GM12872 (cell line): ENCODE measurements around the gene KAZN.

ENCODE experiments used
- CTCF ChIP-seq: IDR thresholded peaks from 3 replicates; pipeline ENCODE4 v1.5.1; 2011; ENCODE audit warnings: low read depth, mild to moderate bottlenecking, low read length, moderate library complexity; ENCODE audit not compliant: insufficient read depth

KAZN gene

GRCh38 chr1:15153184-15153841 lies 554.8 kb downstream of the KAZN start, which contains the start of gene TMEM51:
Gene TMEM51, plus strand, starts transcription at chr1:15153747. Its CDS starts 61,341 bp downstream, at chr1:15215088.
- TF ChIP-seq CTCF = no peak

DNA sequence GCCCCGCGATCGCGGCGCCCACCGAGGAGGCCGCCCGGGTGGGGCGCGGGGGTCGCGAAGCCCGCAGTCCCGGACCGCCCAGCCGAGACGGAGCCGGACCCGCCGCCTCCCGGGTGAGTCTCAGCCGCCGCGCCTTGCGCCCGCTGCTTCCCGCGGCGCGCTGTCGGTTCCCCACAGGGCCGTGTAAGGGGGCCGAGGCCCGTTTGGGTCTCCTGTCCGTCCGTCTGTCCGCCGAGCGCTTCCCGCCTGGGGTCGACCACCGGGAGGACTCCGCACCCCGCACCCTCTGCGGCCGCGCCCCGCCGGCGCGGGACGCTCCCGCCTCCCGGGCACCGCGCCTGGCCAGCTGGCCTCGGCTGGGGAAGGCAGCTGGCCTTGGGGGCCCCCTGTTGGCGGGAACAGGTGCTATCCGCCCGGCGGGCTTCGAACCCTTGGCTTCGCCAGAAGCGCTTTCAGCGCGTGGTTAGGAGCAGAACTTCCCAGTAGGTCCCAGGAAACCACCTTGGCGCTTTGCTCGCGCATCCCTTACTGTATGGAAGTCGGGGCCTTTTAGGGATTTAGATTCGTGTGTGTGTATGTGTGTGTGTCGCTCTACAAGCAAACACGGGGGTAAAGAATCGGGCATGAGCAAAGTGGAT lies 555.5 kb downstream of the KAZN start:
- peak; percentile 61; the same call in 2 of the 3 replicates for TF ChIP-seq CTCF

DNA sequence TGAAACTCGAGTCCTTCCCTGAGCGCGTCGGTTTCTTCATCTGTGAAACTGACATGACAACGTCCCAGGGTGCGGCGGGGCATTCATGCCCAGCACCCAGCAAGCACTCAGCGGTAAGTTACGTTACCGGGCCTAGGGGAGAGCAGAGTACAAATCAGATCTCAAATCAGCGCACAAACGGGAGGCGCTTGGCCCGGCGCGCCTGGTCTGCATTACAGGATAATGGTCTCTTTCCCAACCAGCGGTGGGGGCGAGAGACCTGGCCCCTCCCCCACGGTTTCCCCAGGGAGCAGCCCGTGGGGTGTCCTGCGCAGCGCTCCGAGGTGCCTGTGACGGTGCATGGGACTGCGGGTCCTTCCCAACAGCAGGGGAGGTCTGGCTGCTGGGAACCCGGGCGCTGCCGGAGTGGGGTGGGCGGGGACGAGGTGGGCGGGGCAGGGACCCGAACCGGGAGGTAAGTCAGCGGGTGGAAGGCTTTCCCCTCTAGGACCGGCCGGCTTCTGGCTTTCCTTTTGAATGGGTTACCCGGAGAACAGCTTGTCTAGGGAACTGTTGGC lies 556.1 kb downstream of the KAZN start:
- TF ChIP-seq CTCF = no peak

- no peak for TF ChIP-seq CTCF
Measured at GRCh38 chr1:15155191-15155590, 556.7 kb downstream of the KAZN start.

GRCh38 chr1:15155888-15156741 lies 557.6 kb downstream of the KAZN start:
- TF ChIP-seq CTCF = no peak

GRCh38 chr1:15156807-15157380 lies 558.4 kb downstream of the KAZN start:
- no peak for TF ChIP-seq CTCF
